Kidney epithelial cell (primary cell): ENCODE measurements around the gene SPATA3. TPM values are rescaled to one million over a fixed set of nuclear protein-coding genes. Genes with fewer than 3 reads are reported as not detected.
"Not testable (repeated sequence)": the region's sequence is repeated elsewhere in the genome, so short reads cannot be mapped to it uniquely, and the experiment has no call there.

Experiments used
- DNase-seq: peaks from one replicate; pipeline ENCODE4 v3.0.0-alpha.2; 2010; ENCODE audit warnings: low read depth
- H3K27me3 ChIP-seq: 2 replicates; pipeline ENCODE4 v1.6.0; 2011; ENCODE audit warnings: low read length; ENCODE audit not compliant: control insufficient read depth, insufficient read depth
- H3K36me3 ChIP-seq: 2 replicates; pipeline ENCODE4 v1.5.1; 2011; ENCODE audit warnings: low read length; ENCODE audit not compliant: control insufficient read depth, insufficient read depth
- H3K4me3 ChIP-seq: 2 replicates; pipeline ENCODE4 v1.5.1; 2011; ENCODE audit warnings: low read depth, mild to moderate bottlenecking, control low read depth, low read length
- CTCF ChIP-seq: IDR thresholded peaks from 2 replicates; pipeline ENCODE4 v1.5.1; 2011; ENCODE audit warnings: mild to moderate bottlenecking, moderate library complexity, low read length, control low read depth, inconsistent platforms; ENCODE audit not compliant: insufficient read depth, poor library complexity, severe bottlenecking
- total RNA-seq: library from RNA; depleted of rRNA; stranded (reverse); fragments of >200 nt; gene quantifications from 2 replicates; pipeline ENCODE4 v1.2.3, GENCODE V29; 2015

Gene SPATA3
- total RNA-seq, 1 donor from 2014 or later, result not detected

GRCh38 chr2:230964136-230964730 lies 31.7 kb upstream of the SPATA3 start:
- Histone ChIP-seq H3K36me3 (no peaks in the 10 kb centered on the region), H3K27me3 (no peaks in the 10 kb centered on the region), H3K4me3 (no peak overlapping the region)
- DNase-seq, result no peak
- no peak for TF ChIP-seq CTCF

- Histone ChIP-seq H3K27me3 (no peaks in the 10 kb centered on the region), H3K4me3 (no peak overlapping the region), H3K36me3 (no peaks in the 10 kb centered on the region)
- TF ChIP-seq CTCF, result no peak
- DNase-seq, result no peak
Observed at GRCh38 chr2:230967113-230967512, 28.8 kb upstream of the SPATA3 start.

- H3K4me3 ChIP-seq, DNase-seq, H3K27me3 ChIP-seq, H3K36me3 ChIP-seq: not testable (repeated sequence)
Observed at GRCh38 chr2:230968314-230968713, 27.6 kb upstream of the SPATA3 start.

- no peak for TF ChIP-seq CTCF
- DNase-seq, result no peak
- no peaks in the 10 kb centered on the region for H3K27me3 ChIP-seq
- no peak overlapping the region for H3K4me3 ChIP-seq
- no peaks in the 10 kb centered on the region for H3K36me3 ChIP-seq
Observed at GRCh38 chr2:230968921-230969658, 26.8 kb upstream of the SPATA3 start.

GRCh38 chr2:230969659-230970015 lies 26.3 kb upstream of the SPATA3 start:
- DNase-seq, result no peak
- no peaks in the 10 kb centered on the region for H3K27me3 ChIP-seq
- H3K36me3 ChIP-seq, result no peaks in the 10 kb centered on the region
- TF ChIP-seq CTCF, result no peak
- H3K4me3 ChIP-seq, result no peak overlapping the region

GRCh38 chr2:230972046-230972445 lies 23.9 kb upstream of the SPATA3 start:
- no peak overlapping the region for H3K4me3 ChIP-seq
- no peak for TF ChIP-seq CTCF
- DNase-seq, result no peak
- H3K36me3 ChIP-seq, result no peaks in the 10 kb centered on the region
- H3K27me3 ChIP-seq, result no peaks in the 10 kb centered on the region
